WTC11 (cell line): ENCODE results near the gene ZNF813. TPM values are rescaled to one million over a fixed set of nuclear protein-coding genes. Genes with fewer than 3 reads are reported as not detected.
"Not testable (repeated sequence)": the region's sequence is repeated elsewhere in the genome, so short reads cannot be mapped to it uniquely, and the experiment has no call there.

Experiments used
- ATAC-seq: fragments of 200-7000 bp; cut with Tn5 transposase; 2 replicates; pipeline ENCODE4 v1.10.0; 2021; ENCODE audit warnings: mild to moderate bottlenecking, moderate library complexity
- CTCF ChIA-PET: fragments of 300-600 bp; sonication (Branson Sonifier 250); formaldehyde crosslinking; loops from one replicate; lab custom pipeline; 2021; ENCODE audit warnings: antibody characterized with exemption; lab: Charles Lee
- POLR2A ChIA-PET: fragments of 350-600 bp; sonication (Branson Sonifier 250); formaldehyde crosslinking; loops from one replicate; lab custom pipeline; 2021; ENCODE audit warnings: antibody characterized with exemption; lab: Charles Lee
- DNase-seq: peaks from one replicate; pipeline ENCODE4 v3.0.0; 2021; ENCODE audit warnings: low spot score
- H3K27ac Mint-ChIP-seq: 2 replicates; pipeline ENCODE4 v1.8.0; 2021; ENCODE audit warnings: mixed read lengths
- H3K27me3 Mint-ChIP-seq: 2 replicates; pipeline ENCODE4 v1.8.0; 2021; ENCODE audit warnings: low read depth, mild to moderate bottlenecking, moderate library complexity, mixed read lengths
- H3K36me3 Mint-ChIP-seq: 2 replicates; pipeline ENCODE4 v1.8.0; 2021; ENCODE audit warnings: mixed read lengths
- H3K4me1 Mint-ChIP-seq: 2 replicates; pipeline ENCODE4 v1.8.0; 2022; ENCODE audit warnings: mixed read lengths
- H3K4me3 Mint-ChIP-seq: 2 replicates; pipeline ENCODE4 v1.8.0; 2021; ENCODE audit warnings: mild to moderate bottlenecking, moderate library complexity, mixed read lengths
- H3K9me3 Mint-ChIP-seq: 2 replicates; pipeline ENCODE4 v1.8.0; 2021; ENCODE audit warnings: mixed read lengths
- AR ChIP-seq: fragments of 250-450 bp; sonication (Bioruptor Pico); IDR thresholded peaks from 2 replicates; pipeline ENCODE4 v1.9.0; 2021; ENCODE audit warnings: mild to moderate bottlenecking
- ATF1 ChIP-seq: sonication (generic); formaldehyde crosslinking; IDR thresholded peaks from 2 replicates; pipeline ENCODE4 v1.8.1; 2023; ENCODE audit warnings: mild to moderate bottlenecking, moderate library complexity, missing genetic modification reagents
- ATF2 ChIP-seq: sonication (generic); formaldehyde crosslinking; IDR thresholded peaks from 2 replicates; pipeline ENCODE4 v1.8.1; 2022; ENCODE audit warnings: low read depth, missing genetic modification reagents, borderline replicate concordance
- CREM ChIP-seq: sonication (generic); formaldehyde crosslinking; IDR thresholded peaks from 2 replicates; pipeline ENCODE4 v1.8.1; 2022; ENCODE audit warnings: mild to moderate bottlenecking, missing genetic modification reagents, moderate library complexity
- FOXJ3 ChIP-seq: sonication (generic); formaldehyde crosslinking; IDR thresholded peaks from 2 replicates; pipeline ENCODE4 v1.9.0; 2021; ENCODE audit warnings: missing genetic modification reagents, mild to moderate bottlenecking, borderline replicate concordance
- GTF2I ChIP-seq: fragments of 250-450 bp; sonication (Bioruptor Pico); conservative IDR thresholded peaks from 2 replicates; pipeline ENCODE4 v1.4.0; 2021; ENCODE audit warnings: mild to moderate bottlenecking
- JAZF1 ChIP-seq: fragments of 250-450 bp; sonication (Bioruptor Pico); IDR thresholded peaks from 2 replicates; pipeline ENCODE4 v1.9.0; 2021; ENCODE audit warnings: moderate library complexity, mild to moderate bottlenecking, inconsistent platforms
- TP53 ChIP-seq: sonication (generic); formaldehyde crosslinking; IDR thresholded peaks from 2 replicates; pipeline ENCODE4 v1.8.1; 2023; ENCODE audit warnings: mild to moderate bottlenecking, missing genetic modification reagents
- USF1 ChIP-seq: sonication (generic); formaldehyde crosslinking; IDR thresholded peaks from 2 replicates; pipeline ENCODE4 v1.8.0; 2022; ENCODE audit warnings: mild to moderate bottlenecking, missing genetic modification reagents
- ZNF425 ChIP-seq: fragments of 250-450 bp; sonication (Bioruptor Pico); conservative IDR thresholded peaks from 2 replicates; pipeline ENCODE4 v1.9.0; 2021; ENCODE audit warnings: mild to moderate bottlenecking
- total RNA-seq: library from RNA; stranded (reverse); gene quantifications from 3 replicates; pipeline ENCODE4 v1.2.3, GENCODE V29; 2021
- TF ChIP-seq, protein P1 (sequence below): fragments of 200-600 bp; IDR thresholded peaks from 2 replicates; pipeline ENCODE4 v1.8.0; 2022; ENCODE audit warnings: antibody characterized with exemption
- TF ChIP-seq, protein P2 (sequence below): sonication (generic); formaldehyde crosslinking; IDR thresholded peaks from 2 replicates; pipeline ENCODE4 v1.8.1; 2023; ENCODE audit warnings: mild to moderate bottlenecking, missing genetic modification reagents

Gene ZNF813
- total RNA-seq, 1 experiment from 2014 or later, result 17.5 TPM

- POLR2A ChIA-PET, result no interaction called here
- Mint-ChIP-seq H3K27ac (no peak overlapping the region), H3K9me3 (0 out of 2 replicates have a peak, but pooled peaks cover 3% of the 10 kb centered on the region), H3K27me3 (no peaks in the 10 kb centered on the region), H3K36me3 (peaks cover 10% of the 10 kb centered on the region), H3K4me3 (no peak overlapping the region), H3K4me1 (peaks cover 36% of the 10 kb centered on the region)
- DNase-seq (no peak), ATAC-seq (no peak)
- TF ChIP-seq GTF2I (no peak), FOXJ3 (no peak), ATF2 (no peak), AR (CRISPR knock-in tag) (no peak)
- TF ChIP-seq, protein P1, sequence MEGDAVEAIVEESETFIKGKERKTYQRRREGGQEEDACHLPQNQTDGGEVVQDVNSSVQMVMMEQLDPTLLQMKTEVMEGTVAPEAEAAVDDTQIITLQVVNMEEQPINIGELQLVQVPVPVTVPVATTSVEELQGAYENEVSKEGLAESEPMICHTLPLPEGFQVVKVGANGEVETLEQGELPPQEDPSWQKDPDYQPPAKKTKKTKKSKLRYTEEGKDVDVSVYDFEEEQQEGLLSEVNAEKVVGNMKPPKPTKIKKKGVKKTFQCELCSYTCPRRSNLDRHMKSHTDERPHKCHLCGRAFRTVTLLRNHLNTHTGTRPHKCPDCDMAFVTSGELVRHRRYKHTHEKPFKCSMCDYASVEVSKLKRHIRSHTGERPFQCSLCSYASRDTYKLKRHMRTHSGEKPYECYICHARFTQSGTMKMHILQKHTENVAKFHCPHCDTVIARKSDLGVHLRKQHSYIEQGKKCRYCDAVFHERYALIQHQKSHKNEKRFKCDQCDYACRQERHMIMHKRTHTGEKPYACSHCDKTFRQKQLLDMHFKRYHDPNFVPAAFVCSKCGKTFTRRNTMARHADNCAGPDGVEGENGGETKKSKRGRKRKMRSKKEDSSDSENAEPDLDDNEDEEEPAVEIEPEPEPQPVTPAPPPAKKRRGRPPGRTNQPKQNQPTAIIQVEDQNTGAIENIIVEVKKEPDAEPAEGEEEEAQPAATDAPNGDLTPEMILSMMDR, result no peak
- CTCF ChIA-PET, result interaction anchor here (1.1 to 3.8 kb wide), 3 partner anchors 47 to 49 kb away, joined by 4 to 44 read pairs (median 6); no protein-coding TSS in a partner anchor
Observed at GRCh38 chr19:53471916-53472315, 4.4 kb downstream of the ZNF813 start.

DNA sequence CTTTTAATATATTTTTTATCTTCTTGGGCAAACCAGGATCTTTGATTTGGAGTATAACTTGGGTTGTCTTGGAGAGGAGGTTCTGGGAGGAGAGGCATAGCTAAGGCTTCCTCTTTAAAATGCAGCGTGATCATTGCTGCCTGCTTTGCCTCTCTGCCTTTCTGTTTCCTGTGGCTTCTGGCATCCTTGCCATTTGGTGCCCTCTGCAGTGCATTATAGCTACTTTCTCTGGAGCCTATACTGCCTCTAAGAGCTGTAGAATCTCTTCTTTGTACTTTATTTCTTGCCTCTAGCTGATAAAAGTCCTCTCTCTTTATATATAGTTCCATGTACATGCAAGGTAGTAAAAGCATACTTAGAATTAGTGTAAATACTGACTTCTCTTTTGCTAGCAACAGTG, 7.3 kb downstream of the ZNF813 start:
- H3K4me3 Mint-ChIP-seq, DNase-seq, POLR2A ChIA-PET, H3K27me3 Mint-ChIP-seq, H3K27ac Mint-ChIP-seq: not testable (repeated sequence)
- peaks cover 19% of the 10 kb centered on the region for H3K9me3 Mint-ChIP-seq
- peak; percentile 71 for ATAC-seq
- H3K36me3 Mint-ChIP-seq, result peaks cover 33% of the 10 kb centered on the region
- CTCF ChIA-PET, result interaction anchor here (0.5 to 3.8 kb wide), 13 partner anchors 9 to 318 kb away, joined by 3 to 44 read pairs (median 4); partner anchors contain the start of gene ZNF761
- peaks cover 19% of the 10 kb centered on the region for H3K4me1 Mint-ChIP-seq

DNA sequence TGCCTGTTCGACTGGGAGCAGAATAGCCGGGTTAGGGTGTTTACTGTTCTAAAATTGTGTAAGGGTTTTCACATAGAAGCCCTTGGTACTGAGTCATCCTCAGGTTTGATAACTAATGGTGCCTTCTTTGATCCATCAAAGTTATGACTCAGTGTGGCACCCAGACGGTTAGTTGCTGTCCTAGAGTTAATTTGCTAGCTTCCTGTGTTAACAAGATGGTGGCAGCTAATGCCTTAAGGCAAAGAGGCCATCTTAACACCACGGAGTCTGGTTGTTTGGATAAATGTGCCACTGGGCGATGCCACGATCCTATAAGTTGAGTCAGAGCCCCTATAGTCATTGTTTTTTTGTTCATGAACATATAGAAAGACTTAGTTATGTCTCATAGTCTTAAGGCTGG, 7.9 kb downstream of the ZNF813 start:
- ATAC-seq, H3K27me3 Mint-ChIP-seq, H3K27ac Mint-ChIP-seq, DNase-seq, H3K4me3 Mint-ChIP-seq, POLR2A ChIA-PET: not testable (repeated sequence)
- CTCF ChIA-PET, result interaction anchor here (0.6 to 3.8 kb wide), 10 partner anchors 9 to 317 kb away, joined by 3 to 44 read pairs (median 4); partner anchors contain the start of gene ZNF761
- peaks cover 39% of the 10 kb centered on the region for H3K36me3 Mint-ChIP-seq
- H3K9me3 Mint-ChIP-seq, result peaks cover 26% of the 10 kb centered on the region
- H3K4me1 Mint-ChIP-seq, result peaks cover 13% of the 10 kb centered on the region

- DNase-seq, H3K4me3 Mint-ChIP-seq, ATAC-seq, POLR2A ChIA-PET, CTCF ChIA-PET, H3K27me3 Mint-ChIP-seq: not testable (repeated sequence)
- Mint-ChIP-seq H3K9me3 (peaks cover 45% of the 10 kb centered on the region), H3K36me3 (peaks cover 84% of the 10 kb centered on the region), H3K27ac (peak overlapping the region; percentile 24; the same call in 1 of the 2 replicates), H3K4me1 (peaks cover 24% of the 10 kb centered on the region)
Observed at GRCh38 chr19:53483751-53484150, 16.2 kb downstream of the ZNF813 start.

DNA sequence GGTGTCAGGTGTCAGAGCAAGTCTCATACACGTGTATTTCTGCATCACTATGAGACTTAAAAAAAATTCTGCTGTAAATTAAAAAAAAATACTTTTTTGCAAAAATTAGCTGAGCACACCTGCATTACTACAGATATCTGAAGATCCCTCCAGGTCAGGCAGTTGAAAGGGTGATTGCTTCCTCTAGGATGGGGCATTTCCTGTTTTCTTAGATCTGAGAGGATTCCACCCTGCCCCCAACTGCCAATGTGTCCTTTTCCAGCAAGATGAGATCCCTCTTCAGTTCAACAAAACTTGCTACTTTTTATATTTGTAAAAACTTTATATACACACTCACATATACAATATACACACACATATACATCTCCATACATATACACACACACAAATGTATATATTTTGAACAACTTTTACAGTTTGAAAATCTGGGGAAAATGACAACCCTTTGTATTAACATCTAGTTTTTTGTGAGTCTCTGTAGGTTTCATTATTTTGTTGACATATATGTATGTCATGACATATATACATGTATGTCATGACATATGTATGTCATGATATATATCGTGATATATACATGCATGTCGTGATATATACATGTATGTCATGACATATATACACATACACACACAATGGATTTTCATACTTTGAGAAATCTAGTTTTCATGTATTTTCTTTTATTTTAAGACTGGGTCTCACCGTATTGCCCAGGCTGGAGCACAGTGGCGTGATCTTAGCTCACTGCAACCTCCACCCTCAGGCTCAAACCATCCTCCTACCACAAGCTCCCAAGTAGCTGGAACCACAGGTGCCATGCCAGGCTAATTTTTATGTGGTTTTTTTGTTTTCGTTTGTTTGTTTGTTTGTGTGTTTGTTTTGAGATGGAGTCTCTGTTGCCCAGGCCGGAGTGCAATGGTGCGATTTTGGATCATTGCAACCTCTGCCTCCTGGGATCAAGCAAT, 17.8 kb downstream of the ZNF813 start:
- DNase-seq (no peak), ATAC-seq (peak; percentile 18; the same call in 1 of the 2 replicates)
- peaks cover 3% of the 10 kb centered on the region; the same call in 1 of the 2 replicates for H3K27me3 Mint-ChIP-seq
- no peak overlapping the region for H3K4me3 Mint-ChIP-seq
- H3K27ac Mint-ChIP-seq, result no peak overlapping the region
- peaks cover 75% of the 10 kb centered on the region for H3K36me3 Mint-ChIP-seq
- peaks cover 36% of the 10 kb centered on the region for H3K9me3 Mint-ChIP-seq
- ChIA-PET CTCF (interaction anchor here (1.6 kb wide), 1 partner anchor 11 kb away, joined by 4 read pairs; no protein-coding TSS in a partner anchor), POLR2A (no interaction called here)
- H3K4me1 Mint-ChIP-seq, result peaks cover 24% of the 10 kb centered on the region
- no peak for TF ChIP-seq ZNF425 (CRISPR knock-in tag)
- TF ChIP-seq JAZF1 (CRISPR knock-in tag), result no peak
- TF ChIP-seq USF1 (CRISPR knock-in tag), result no peak
- TF ChIP-seq ATF1 (CRISPR knock-in tag), result no peak
- no peak for TF ChIP-seq CREM (CRISPR knock-in tag)
- TF ChIP-seq TP53, result no peak
- TF ChIP-seq, protein P2, sequence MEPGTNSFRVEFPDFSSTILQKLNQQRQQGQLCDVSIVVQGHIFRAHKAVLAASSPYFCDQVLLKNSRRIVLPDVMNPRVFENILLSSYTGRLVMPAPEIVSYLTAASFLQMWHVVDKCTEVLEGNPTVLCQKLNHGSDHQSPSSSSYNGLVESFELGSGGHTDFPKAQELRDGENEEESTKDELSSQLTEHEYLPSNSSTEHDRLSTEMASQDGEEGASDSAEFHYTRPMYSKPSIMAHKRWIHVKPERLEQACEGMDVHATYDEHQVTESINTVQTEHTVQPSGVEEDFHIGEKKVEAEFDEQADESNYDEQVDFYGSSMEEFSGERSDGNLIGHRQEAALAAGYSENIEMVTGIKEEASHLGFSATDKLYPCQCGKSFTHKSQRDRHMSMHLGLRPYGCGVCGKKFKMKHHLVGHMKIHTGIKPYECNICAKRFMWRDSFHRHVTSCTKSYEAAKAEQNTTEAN (CRISPR knock-in tag), result no peak
